ENCODE measurements around the gene PPIA. TPM values are rescaled to one million over a fixed set of nuclear protein-coding genes. Genes with fewer than 3 reads are reported as not detected.

The PPIA gene
- total and polyA plus RNA-seq, 3 donors from 2014 or later: 616 to 918 (median 873) TPM

DNA sequence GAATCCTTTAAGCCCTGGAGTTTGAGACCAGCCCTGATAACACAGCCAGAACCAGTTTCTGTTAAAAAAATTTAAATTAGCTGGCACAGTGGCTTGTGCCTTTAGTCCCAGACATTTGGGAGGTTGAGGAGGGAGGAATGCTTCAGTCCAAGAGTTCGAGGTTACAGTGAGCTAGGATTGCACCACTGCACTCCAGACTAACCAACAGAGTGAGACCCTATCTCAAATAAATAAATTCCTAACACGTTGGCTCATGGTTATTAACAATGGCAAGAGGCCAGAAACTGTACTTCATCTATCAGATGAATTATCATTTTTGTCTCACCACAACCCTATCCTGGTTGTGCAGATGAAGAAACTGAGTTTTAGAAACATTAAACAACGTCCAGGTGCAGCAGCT is 2.1 kb upstream of the PPIA start:
- H3K4me1 ChIP-seq: peaks cover 12% of the 10 kb centered on the region
- no peak overlapping the region for H3K27ac ChIP-seq
- 38 to 53% methylated on average over 3 of the region's 3 CpGs for WGBS, 2 donors
- intact Hi-C loops (cut with DNase I; ENCODE audit: low total_unique reads): no loop called here
- H3K27me3 ChIP-seq: no peaks in the 10 kb centered on the region
- no peak for DNase-seq
- TF ChIP-seq, protein P1, sequence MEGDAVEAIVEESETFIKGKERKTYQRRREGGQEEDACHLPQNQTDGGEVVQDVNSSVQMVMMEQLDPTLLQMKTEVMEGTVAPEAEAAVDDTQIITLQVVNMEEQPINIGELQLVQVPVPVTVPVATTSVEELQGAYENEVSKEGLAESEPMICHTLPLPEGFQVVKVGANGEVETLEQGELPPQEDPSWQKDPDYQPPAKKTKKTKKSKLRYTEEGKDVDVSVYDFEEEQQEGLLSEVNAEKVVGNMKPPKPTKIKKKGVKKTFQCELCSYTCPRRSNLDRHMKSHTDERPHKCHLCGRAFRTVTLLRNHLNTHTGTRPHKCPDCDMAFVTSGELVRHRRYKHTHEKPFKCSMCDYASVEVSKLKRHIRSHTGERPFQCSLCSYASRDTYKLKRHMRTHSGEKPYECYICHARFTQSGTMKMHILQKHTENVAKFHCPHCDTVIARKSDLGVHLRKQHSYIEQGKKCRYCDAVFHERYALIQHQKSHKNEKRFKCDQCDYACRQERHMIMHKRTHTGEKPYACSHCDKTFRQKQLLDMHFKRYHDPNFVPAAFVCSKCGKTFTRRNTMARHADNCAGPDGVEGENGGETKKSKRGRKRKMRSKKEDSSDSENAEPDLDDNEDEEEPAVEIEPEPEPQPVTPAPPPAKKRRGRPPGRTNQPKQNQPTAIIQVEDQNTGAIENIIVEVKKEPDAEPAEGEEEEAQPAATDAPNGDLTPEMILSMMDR (IDR thresholded peaks at IDR 0.05): no peak
- no peak for TF ChIP-seq POLR2A (IDR thresholded peaks at IDR 0.05)
- H3K36me3 ChIP-seq (ENCODE audit: low read depth, missing control alignments): no peaks in the 10 kb centered on the region
- no peaks in the 10 kb centered on the region for H3K9me3 ChIP-seq
- no peak overlapping the region for H3K4me3 ChIP-seq

DNA sequence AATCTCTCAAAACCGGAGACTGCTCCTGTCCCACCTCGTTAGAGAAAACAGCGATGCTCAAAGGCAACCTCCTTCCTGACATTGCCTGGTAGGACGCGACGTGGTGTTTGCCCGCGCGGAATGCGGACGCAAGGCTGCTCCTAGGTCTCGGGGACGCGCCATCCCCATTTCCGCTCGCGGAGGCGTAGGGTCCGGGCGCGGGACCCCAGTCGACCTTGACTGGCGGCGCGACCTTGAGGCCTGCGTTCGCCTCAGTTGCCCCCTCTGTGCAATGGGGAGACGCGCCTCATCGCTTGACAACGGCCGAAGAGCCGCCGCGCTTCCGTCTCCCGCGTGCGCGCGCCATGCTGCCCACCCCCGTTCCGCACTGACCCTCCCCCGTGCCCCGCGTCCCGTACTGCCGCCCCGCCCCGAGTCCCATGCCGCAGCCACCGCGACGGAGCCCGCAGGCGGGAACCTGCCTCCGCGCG is 412 bp upstream of the PPIA start:
- 0 to 1% methylated on average over 3 to 55 of the region's 59 CpGs for WGBS, 2 donors
- no peaks in the 10 kb centered on the region for H3K9me3 ChIP-seq
- no peak for TF ChIP-seq POLR2A (IDR thresholded peaks at IDR 0.05)
- TF ChIP-seq, protein P1 (IDR thresholded peaks at IDR 0.05): no peak
- peak overlapping the region; percentile 88 to 96 for H3K4me3 ChIP-seq
- peaks cover 12% of the 10 kb centered on the region for H3K4me1 ChIP-seq
- H3K27ac ChIP-seq: peak overlapping the region; percentile 99 to 100
- intact Hi-C loops (cut with DNase I; ENCODE audit: low total_unique reads): no loop called here
- DNase-seq: peak; percentile 62
- H3K27me3 ChIP-seq: no peaks in the 10 kb centered on the region
- no peaks in the 10 kb centered on the region for H3K36me3 ChIP-seq (ENCODE audit: low read depth, missing control alignments)

DNA sequence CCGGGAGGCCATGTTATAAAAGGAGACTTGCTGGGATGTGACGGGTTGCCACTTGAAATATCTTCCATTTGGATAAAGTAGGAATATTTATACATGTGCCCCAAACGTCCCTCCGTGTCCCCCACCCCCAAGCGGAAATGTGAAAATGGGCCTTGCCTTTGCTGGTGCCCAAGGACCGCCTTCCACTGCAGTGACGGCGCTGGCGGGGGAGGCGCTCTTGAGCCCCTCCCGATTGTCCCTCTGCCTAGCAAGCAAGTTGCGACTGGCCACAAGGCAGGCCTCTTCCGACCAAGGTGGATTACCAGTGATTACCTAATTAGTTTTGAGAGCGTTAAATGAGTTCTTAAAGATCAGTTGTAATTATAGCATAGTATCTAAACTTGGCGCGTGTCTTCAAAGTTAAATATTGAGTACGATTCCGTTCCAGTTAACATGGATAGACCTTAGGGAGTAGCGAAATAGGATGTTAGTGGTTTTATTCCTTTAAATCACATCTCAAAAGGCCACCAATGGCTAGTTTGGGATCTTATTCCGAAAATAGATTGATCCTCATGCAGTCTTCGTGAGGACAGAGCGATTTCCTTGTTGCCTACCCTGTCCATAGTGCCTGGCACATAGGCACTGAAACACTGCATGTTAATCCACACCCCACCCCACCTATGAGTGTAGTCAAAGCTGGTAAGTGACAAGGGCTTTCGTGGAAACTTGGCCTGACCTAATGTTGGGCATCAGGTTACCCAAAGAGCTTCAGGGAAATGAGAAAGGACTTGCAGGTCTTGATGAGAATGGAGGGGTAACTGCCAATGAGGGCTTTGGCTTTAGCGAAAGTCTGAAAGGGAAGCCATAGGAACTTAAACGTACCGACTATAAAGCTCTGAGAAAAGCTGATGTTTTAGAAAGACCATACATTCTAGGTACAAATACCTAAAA is 1.1 kb downstream of the PPIA start:
- WGBS, 2 donors: 1 to 3% methylated on average over 24 to 26 of the region's 26 CpGs
- DNase-seq: peak; percentile 95
- intact Hi-C loops (cut with DNase I; ENCODE audit: low total_unique reads): no loop called here
- no peaks in the 10 kb centered on the region for H3K9me3 ChIP-seq
- H3K27me3 ChIP-seq: no peaks in the 10 kb centered on the region
- H3K27ac ChIP-seq: peak overlapping the region; percentile 99 to 100
- peak overlapping the region; percentile 88 to 96 for H3K4me3 ChIP-seq
- TF ChIP-seq, protein P1 (IDR thresholded peaks at IDR 0.05): peak in 2 of 3 experiments; percentile 30 to 51
- no peak for TF ChIP-seq POLR2A (IDR thresholded peaks at IDR 0.05)
- H3K36me3 ChIP-seq (ENCODE audit: low read depth, missing control alignments): no peaks in the 10 kb centered on the region
- peaks cover 12% of the 10 kb centered on the region for H3K4me1 ChIP-seq

DNA sequence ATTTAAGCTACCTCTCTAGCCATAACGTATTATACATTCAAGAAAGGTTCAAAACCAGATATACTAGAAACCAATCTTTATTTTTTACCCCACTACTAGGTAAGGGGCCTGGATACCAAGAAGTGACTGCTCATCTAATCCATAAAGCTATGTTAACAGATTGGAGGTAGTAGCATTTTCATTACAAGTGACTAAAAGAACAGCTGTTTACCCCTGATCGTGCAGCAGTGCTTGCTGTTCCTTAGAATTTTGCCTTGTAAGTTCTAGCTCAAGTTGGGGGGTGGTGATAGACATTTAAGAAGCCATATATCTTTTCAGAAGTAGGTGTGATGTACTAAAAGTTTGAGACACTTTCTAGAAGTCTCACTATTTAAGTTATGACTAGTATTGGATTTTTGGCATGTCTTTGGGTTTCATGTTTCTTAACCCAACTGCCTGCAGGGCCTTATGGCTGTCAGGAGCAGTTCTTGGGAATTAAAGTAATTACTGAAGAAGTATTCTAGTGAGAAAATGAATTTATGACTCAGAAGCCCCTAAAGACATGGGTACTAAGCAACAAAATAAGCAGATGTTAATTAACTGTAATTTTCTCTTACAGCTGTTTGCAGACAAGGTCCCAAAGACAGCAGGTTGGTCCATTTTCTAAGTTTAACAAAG is 2.3 kb downstream of the PPIA start:
- H3K27ac ChIP-seq: peak overlapping the region in 1 of 2 donors; percentile 99
- WGBS, 2 donors: 15 to 18% methylated on average over 2 of the region's 2 CpGs
- H3K9me3 ChIP-seq: no peaks in the 10 kb centered on the region
- no peak overlapping the region for H3K4me3 ChIP-seq
- no peak for DNase-seq
- no peaks in the 10 kb centered on the region for H3K27me3 ChIP-seq
- H3K4me1 ChIP-seq: peaks cover 12% of the 10 kb centered on the region
- intact Hi-C loops (cut with DNase I; ENCODE audit: low total_unique reads): no loop called here
- no peaks in the 10 kb centered on the region for H3K36me3 ChIP-seq (ENCODE audit: low read depth, missing control alignments)
- TF ChIP-seq, protein P1 (IDR thresholded peaks at IDR 0.05): no peak
- no peak for TF ChIP-seq POLR2A (IDR thresholded peaks at IDR 0.05)

Measured in testis (tissue), 3 donors.